ENCODE measurements around the gene OTUD3. TPM values are rescaled to one million over a fixed set of nuclear protein-coding genes. Genes with fewer than 3 reads are reported as not detected.

Gene OTUD3
- total and polyA plus RNA-seq, 4 donors, result 1.3 to 19.5 (median 8.2) TPM

DNA sequence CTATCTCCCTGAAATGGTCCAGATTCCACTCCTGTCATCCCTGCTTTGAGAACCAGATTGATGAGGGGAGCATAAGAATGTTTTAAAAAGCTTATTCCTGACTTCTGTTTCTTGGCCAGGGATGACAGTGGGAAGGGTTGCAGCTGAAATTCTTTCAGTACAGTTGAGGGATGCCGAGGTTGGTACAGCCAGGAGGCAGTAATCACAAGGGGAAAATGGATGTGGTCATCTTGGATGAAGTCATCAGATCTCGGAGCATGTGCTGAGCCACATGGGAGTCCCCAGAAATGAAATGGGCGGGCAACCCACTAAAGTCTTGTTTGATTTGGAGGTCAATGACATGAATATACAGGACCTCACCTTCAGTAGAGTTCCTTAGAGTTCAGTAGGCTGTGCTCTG, 59.9 kb downstream of the OTUD3 start:
- Histone ChIP-seq H3K27ac (ENCODE audit: low read depth in 1 of 2, low read length in 2 of 2) (no peak overlapping the region), H3K36me3 (ENCODE audit: control insufficient read depth in 1 of 2, insufficient read depth in 2 of 2, low read length in 1 of 2) (no peaks in the 10 kb centered on the region), H3K9me3 (ENCODE audit: control insufficient read depth, low read length) (peaks cover 3% of the 10 kb centered on the region), H3K4me1 (ENCODE audit: control insufficient read depth in 1 of 2, insufficient read depth in 2 of 2, low read length in 2 of 2) (no peaks in the 10 kb centered on the region), H3K4me3 (ENCODE audit: low read length in 2 of 2) (no peak overlapping the region), H3K27me3 (ENCODE audit: control insufficient read depth in 1 of 2, insufficient read depth in 2 of 2, low read length in 1 of 2) (no peaks in the 10 kb centered on the region)
- intact Hi-C loops (cut with DNase I), result no loop called here
- 47 to 56% methylated on average over 3 of the region's 3 CpGs for WGBS, 2 donors
- DNase-seq, result no peak
- no peak for ATAC-seq (ENCODE audit: low FRiP score)

DNA sequence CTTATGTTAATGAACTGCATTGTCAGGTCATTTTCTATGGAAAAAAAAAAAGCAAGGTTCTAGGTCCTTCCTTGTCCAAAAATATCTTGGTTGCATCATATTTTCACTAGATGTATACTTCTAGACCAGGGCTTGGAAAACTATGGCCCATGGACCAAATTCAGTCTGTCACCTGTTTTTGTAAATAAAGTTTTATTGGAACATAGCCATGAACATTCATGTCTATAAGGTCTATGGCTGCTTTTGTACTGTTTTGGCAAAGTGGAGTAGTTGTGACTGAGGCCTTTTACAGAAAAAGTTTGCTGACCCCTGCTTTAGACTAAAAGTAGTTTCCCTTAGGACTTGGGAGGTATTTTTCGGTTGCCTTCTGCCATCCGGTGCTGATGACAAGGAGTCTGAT, 60.5 kb downstream of the OTUD3 start:
- no peak for ATAC-seq (ENCODE audit: low FRiP score)
- Histone ChIP-seq H3K36me3 (ENCODE audit: control insufficient read depth in 1 of 2, insufficient read depth in 2 of 2, low read length in 1 of 2) (no peaks in the 10 kb centered on the region), H3K9me3 (ENCODE audit: control insufficient read depth, low read length) (peaks cover 3% of the 10 kb centered on the region), H3K4me1 (ENCODE audit: control insufficient read depth in 1 of 2, insufficient read depth in 2 of 2, low read length in 2 of 2) (no peaks in the 10 kb centered on the region), H3K4me3 (ENCODE audit: low read length in 2 of 2) (no peak overlapping the region), H3K27me3 (ENCODE audit: control insufficient read depth in 1 of 2, insufficient read depth in 2 of 2, low read length in 1 of 2) (no peaks in the 10 kb centered on the region), H3K27ac (ENCODE audit: low read depth in 1 of 2, low read length in 2 of 2) (no peak overlapping the region)
- no peak for DNase-seq
- WGBS, 2 donors, result 86 to 87% methylated on average over 2 of the region's 2 CpGs
- intact Hi-C loops (cut with DNase I), result no loop called here

DNA sequence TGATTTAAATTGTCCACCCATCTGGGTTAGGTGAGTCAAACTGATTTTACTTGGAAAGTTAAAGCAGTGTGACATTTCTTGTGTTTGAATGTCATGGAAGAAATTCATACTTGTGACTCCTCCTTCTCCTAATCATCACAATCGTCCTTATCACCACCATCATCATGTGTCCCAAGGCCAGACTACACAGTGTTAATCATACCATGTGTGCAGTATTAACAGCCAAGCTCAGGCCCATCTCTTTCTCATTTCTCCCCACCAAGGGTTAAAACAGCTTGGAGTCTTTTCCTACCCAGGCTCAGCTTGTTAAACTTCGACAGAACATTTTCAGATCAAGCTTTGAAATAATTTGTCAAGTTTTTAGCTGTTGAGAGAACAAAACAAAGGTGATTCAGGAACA, 63.7 kb downstream of the OTUD3 start:
- H3K4me1 ChIP-seq (ENCODE audit: control insufficient read depth in 1 of 2, insufficient read depth in 2 of 2, low read length in 2 of 2), result no peaks in the 10 kb centered on the region
- H3K27me3 ChIP-seq (ENCODE audit: control insufficient read depth in 1 of 2, insufficient read depth in 2 of 2, low read length in 1 of 2), result peaks cover 0 to 2% of the 10 kb centered on the region in 2 donors
- H3K4me3 ChIP-seq (ENCODE audit: low read length in 2 of 2), result no peak overlapping the region
- no peak for DNase-seq
- H3K27ac ChIP-seq (ENCODE audit: low read depth in 1 of 2, low read length in 2 of 2), result no peak overlapping the region
- no peak for ATAC-seq (ENCODE audit: low FRiP score)
- intact Hi-C loops (cut with DNase I), result no loop called here
- peaks cover 2% of the 10 kb centered on the region for H3K9me3 ChIP-seq (ENCODE audit: control insufficient read depth, low read length)
- WGBS, 2 donors, result 19 to 28% methylated on average over 2 of the region's 2 CpGs
- H3K36me3 ChIP-seq (ENCODE audit: control insufficient read depth in 1 of 2, insufficient read depth in 2 of 2, low read length in 1 of 2), result no peaks in the 10 kb centered on the region

DNA sequence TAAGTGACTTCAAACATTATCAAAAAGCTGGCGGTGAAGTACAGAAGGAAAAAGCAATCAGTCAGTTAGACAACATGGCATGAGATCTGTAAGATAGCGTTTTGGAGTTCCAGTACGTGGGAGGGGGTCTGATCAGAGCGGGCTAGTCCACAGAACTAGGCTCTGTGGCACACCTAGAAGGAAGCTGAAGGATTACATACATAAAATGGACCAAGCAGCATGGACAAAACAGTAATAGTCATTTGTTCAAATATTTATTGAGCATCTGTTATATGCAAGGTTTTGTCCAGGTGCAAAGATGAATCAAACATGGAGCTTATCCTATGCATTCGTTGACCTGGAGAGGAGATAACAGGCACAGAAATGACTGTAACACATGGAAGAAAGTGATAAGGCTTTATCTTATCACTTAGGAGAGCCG, 64.1 kb downstream of the OTUD3 start:
- DNase-seq (no peak), ATAC-seq (ENCODE audit: low FRiP score) (no peak)
- WGBS, 2 donors, result 46 to 56% methylated on average over 6 of the region's 6 CpGs

DNA sequence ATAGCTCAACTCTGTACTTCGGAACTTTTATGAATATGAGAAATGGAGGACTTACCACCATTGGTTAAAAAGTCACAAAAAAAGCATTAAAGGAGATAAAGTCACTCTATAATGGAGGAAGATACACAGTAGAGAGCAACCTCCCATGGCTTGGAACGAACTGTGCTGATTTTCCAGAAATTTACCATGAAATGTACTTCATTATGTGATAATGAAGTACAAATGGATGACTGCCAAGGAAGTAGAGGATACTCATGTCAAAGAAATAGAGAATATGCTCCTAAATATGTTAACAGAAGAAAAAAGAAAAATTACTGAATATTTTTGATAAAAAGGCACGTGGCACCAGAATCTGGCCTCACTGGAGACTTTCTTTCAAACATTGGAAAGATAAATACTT, 64.8 kb downstream of the OTUD3 start:
- H3K4me1 ChIP-seq (ENCODE audit: control insufficient read depth in 1 of 2, insufficient read depth in 2 of 2, low read length in 2 of 2), result no peaks in the 10 kb centered on the region
- H3K4me3 ChIP-seq (ENCODE audit: low read length in 2 of 2), result no peak overlapping the region
- H3K27ac ChIP-seq (ENCODE audit: low read depth in 1 of 2, low read length in 2 of 2), result no peak overlapping the region
- no peaks in the 10 kb centered on the region for H3K36me3 ChIP-seq (ENCODE audit: control insufficient read depth in 1 of 2, insufficient read depth in 2 of 2, low read length in 1 of 2)
- H3K27me3 ChIP-seq (ENCODE audit: control insufficient read depth in 1 of 2, insufficient read depth in 2 of 2, low read length in 1 of 2), result peaks cover 0 to 2% of the 10 kb centered on the region in 2 donors
- intact Hi-C loops (cut with DNase I), result no loop called here
- H3K9me3 ChIP-seq (ENCODE audit: control insufficient read depth, low read length), result no peaks in the 10 kb centered on the region
- DNase-seq (no peak), ATAC-seq (ENCODE audit: low FRiP score) (no peak)
- 63 to 65% methylated on average over 3 of the region's 3 CpGs for WGBS, 2 donors

More for the DNA sequence above, 64.1 kb downstream of the OTUD3 start:
- Histone ChIP-seq H3K36me3 (ENCODE audit: control insufficient read depth in 1 of 2, insufficient read depth in 2 of 2, low read length in 1 of 2) (no peaks in the 10 kb centered on the region), H3K4me1 (ENCODE audit: control insufficient read depth in 1 of 2, insufficient read depth in 2 of 2, low read length in 2 of 2) (no peaks in the 10 kb centered on the region), H3K27ac (ENCODE audit: low read depth in 1 of 2, low read length in 2 of 2) (no peak overlapping the region), H3K9me3 (ENCODE audit: control insufficient read depth, low read length) (no peaks in the 10 kb centered on the region), H3K4me3 (ENCODE audit: low read length in 2 of 2) (no peak overlapping the region), H3K27me3 (ENCODE audit: control insufficient read depth in 1 of 2, insufficient read depth in 2 of 2, low read length in 1 of 2) (peaks cover 0 to 2% of the 10 kb centered on the region in 2 donors)
- intact Hi-C loops (cut with DNase I), result no loop called here

DNA sequence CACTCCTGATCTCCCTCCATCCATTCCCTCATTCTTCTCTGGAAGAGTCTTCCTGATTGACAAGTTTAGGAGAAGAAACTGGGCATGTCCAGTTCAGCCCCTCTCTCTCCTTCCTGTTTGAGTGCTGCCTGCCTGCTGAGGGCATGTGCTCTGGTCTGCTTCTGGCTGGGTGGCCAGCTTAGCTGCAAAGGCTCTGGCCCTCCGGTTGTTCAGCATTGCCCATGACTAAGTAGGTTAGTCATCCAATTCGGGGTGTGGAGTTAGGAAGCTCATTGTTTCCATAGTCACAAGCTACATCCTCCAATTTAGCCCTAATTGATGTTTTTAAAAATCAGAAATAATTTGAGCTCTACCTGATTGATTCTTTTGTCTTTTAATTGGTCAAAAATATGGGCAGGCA, 66.8 kb downstream of the OTUD3 start:
- peaks cover 2% of the 10 kb centered on the region for H3K9me3 ChIP-seq (ENCODE audit: control insufficient read depth, low read length)
- no peak overlapping the region for H3K27ac ChIP-seq (ENCODE audit: low read depth in 1 of 2, low read length in 2 of 2)
- H3K27me3 ChIP-seq (ENCODE audit: control insufficient read depth in 1 of 2, insufficient read depth in 2 of 2, low read length in 1 of 2), result peaks cover 0 to 2% of the 10 kb centered on the region in 2 donors
- ATAC-seq (ENCODE audit: low FRiP score) (no peak), DNase-seq (no peak)
- intact Hi-C loops (cut with DNase I), result no loop called here
- no peaks in the 10 kb centered on the region for H3K4me1 ChIP-seq (ENCODE audit: control insufficient read depth in 1 of 2, insufficient read depth in 2 of 2, low read length in 2 of 2)
- WGBS, 2 donors, result 54 to 59% methylated on average over 2 of the region's 2 CpGs
- no peaks in the 10 kb centered on the region for H3K36me3 ChIP-seq (ENCODE audit: control insufficient read depth in 1 of 2, insufficient read depth in 2 of 2, low read length in 1 of 2)
- H3K4me3 ChIP-seq (ENCODE audit: low read length in 2 of 2), result no peak overlapping the region

DNA sequence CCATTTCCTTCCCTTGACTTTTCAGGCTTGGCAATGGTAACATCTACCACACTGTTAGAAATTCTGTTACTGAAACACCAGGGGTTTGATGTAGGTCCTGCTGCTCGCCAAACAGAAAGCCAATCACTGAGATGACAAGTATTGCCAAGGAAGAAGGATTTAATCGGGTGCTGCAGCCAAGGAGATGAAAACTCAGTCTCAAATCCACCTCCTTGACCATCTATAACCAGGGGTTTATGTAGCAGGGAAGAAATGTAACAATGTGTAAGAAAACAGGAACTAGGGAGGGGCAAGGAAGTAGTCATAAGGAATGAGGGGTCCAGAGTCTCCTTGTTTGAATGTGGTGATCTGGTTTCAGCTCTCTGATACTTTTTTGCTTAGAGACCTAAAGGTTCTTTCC, 71.9 kb downstream of the OTUD3 start:
- no peak overlapping the region for H3K27ac ChIP-seq (ENCODE audit: low read depth in 1 of 2, low read length in 2 of 2)
- DNase-seq (no peak), ATAC-seq (ENCODE audit: low FRiP score) (no peak)
- 83% methylated on average over 2 of the region's 2 CpGs for WGBS, 2 donors
- no peaks in the 10 kb centered on the region for H3K36me3 ChIP-seq (ENCODE audit: control insufficient read depth in 1 of 2, insufficient read depth in 2 of 2, low read length in 1 of 2)
- no peak overlapping the region for H3K4me3 ChIP-seq (ENCODE audit: low read length in 2 of 2)
- peaks cover 2% of the 10 kb centered on the region for H3K9me3 ChIP-seq (ENCODE audit: control insufficient read depth, low read length)
- no peaks in the 10 kb centered on the region for H3K27me3 ChIP-seq (ENCODE audit: control insufficient read depth in 1 of 2, insufficient read depth in 2 of 2, low read length in 1 of 2)
- intact Hi-C loops (cut with DNase I), result no loop called here
- no peaks in the 10 kb centered on the region for H3K4me1 ChIP-seq (ENCODE audit: control insufficient read depth in 1 of 2, insufficient read depth in 2 of 2, low read length in 2 of 2)

DNA sequence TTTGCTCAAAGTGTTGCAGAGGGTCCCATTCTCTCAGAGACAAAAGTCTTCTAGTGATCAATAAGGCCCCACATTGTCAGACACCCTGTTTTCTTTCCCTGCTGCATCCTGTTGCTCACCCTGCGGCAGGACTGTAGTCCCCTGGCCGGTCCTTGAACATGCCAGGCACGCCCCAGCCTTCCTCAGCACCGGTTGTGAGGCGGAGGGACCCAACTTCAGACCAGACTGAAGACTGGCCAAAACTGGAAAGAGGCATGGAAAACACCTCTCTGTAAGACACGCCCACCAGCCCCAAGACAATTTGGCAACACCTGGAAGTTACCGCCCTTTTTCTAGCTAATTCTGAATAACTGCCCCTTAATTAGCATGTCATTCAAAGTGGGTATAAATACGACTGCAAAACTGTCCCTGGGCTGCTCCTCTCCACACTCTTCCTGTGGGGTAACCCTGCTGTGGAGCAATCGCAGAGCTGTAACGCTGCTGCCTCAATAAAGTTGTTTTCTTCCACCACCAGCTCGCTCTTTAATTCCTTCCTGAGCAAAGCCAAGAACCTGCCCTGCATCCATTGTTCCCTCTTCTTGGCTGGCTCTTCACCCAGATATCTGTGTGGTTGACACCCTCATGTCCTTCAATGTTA, 73.5 kb downstream of the OTUD3 start:
- H3K4me1 ChIP-seq (ENCODE audit: control insufficient read depth in 1 of 2, insufficient read depth in 2 of 2, low read length in 2 of 2), result no peaks in the 10 kb centered on the region
- no peak for ATAC-seq (ENCODE audit: low FRiP score)
- no peaks in the 10 kb centered on the region for H3K27me3 ChIP-seq (ENCODE audit: control insufficient read depth in 1 of 2, insufficient read depth in 2 of 2, low read length in 1 of 2)
- peaks cover 2% of the 10 kb centered on the region for H3K9me3 ChIP-seq (ENCODE audit: control insufficient read depth, low read length)
- 70 to 74% methylated on average over 11 of the region's 11 CpGs for WGBS, 2 donors
- intact Hi-C loops (cut with DNase I), result no loop called here
- no peak for DNase-seq
- no peak overlapping the region for H3K4me3 ChIP-seq (ENCODE audit: low read length in 2 of 2)
- H3K36me3 ChIP-seq (ENCODE audit: control insufficient read depth in 1 of 2, insufficient read depth in 2 of 2, low read length in 1 of 2), result no peaks in the 10 kb centered on the region
- H3K27ac ChIP-seq (ENCODE audit: low read depth in 1 of 2, low read length in 2 of 2), result no peak overlapping the region

DNA sequence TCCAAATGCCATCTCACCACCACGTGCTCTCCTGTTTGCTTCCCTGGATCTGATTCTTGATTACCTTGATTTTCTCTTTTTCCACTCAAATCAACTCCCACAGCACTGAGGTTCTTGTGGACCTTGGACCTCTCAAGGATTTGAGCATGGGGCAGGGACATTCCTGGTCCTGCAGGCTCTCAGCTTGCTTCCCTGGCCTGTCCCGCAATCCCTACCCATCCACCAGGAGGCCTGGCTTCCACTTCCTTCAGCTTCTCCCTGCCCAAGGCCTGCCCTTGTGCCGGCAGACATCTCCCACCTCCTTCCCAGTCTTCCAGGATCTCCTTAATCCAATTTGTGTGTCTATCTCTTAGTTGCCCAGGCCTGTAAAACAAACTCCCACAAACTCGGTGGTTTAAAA, 75.6 kb downstream of the OTUD3 start:
- Histone ChIP-seq H3K4me1 (ENCODE audit: control insufficient read depth in 1 of 2, insufficient read depth in 2 of 2, low read length in 2 of 2) (no peaks in the 10 kb centered on the region), H3K27me3 (ENCODE audit: control insufficient read depth in 1 of 2, insufficient read depth in 2 of 2, low read length in 1 of 2) (no peaks in the 10 kb centered on the region), H3K9me3 (ENCODE audit: control insufficient read depth, low read length) (peaks cover 3% of the 10 kb centered on the region), H3K4me3 (ENCODE audit: low read length in 2 of 2) (no peak overlapping the region), H3K27ac (ENCODE audit: low read depth in 1 of 2, low read length in 2 of 2) (no peak overlapping the region), H3K36me3 (ENCODE audit: control insufficient read depth in 1 of 2, insufficient read depth in 2 of 2, low read length in 1 of 2) (no peaks in the 10 kb centered on the region)
- WGBS, 2 donors, result 62 to 65% methylated on average over 4 of the region's 4 CpGs
- no peak for DNase-seq
- no peak for ATAC-seq (ENCODE audit: low FRiP score)
- intact Hi-C loops (cut with DNase I), result no loop called here

Measured in aorta (tissue), 5 donors.